Esophagus squamous epithelium (tissue), 5 donors: ENCODE data around the gene PIK3CB. TPM values are rescaled to one million over a fixed set of nuclear protein-coding genes. Genes with fewer than 3 reads are reported as not detected.
A peak's percentile ranks its signal among the peaks of the same experiment; 100 is the strongest.
"Not testable (repeated sequence)": the region's sequence is repeated elsewhere in the genome, so short reads cannot be mapped to it uniquely, and the experiment has no call there.

Experiments
- DNase-seq: peaks from one replicate; lab custom pipeline; 2025; lab: John Stamatoyannopoulos, UW
- H3K27ac ChIP-seq, 4 donors: fragments of 200-600 bp; sonication (generic); one replicate each; pipeline ENCODE4 v1.5.1; 2016 to 2019; ENCODE audit warnings: mild to moderate bottlenecking in 1 of 4
- H3K27me3 ChIP-seq, 4 donors: fragments of 200-600 bp; sonication (generic); 1 replicate in 3 of 4; 2 replicates in 1 of 4; pipeline versions ENCODE4 v1.5.1 to v1.6.0; 2017 to 2021; ENCODE audit warnings: antibody characterized with exemption in 1 of 4
- H3K36me3 ChIP-seq, 3 donors: fragments of 200-600 bp; sonication (generic); one replicate each; pipeline ENCODE4 v1.5.1; 2016 to 2019
- H3K4me1 ChIP-seq, 3 donors: fragments of 200-600 bp; sonication (generic); one replicate each; pipeline ENCODE4 v1.5.1; 2017 to 2019
- H3K4me3 ChIP-seq, 4 donors: fragments of 200-600 bp; sonication (generic); 1 replicate in 3 of 4; 2 replicates in 1 of 4; pipeline ENCODE4 v1.5.1; 2016 to 2019; ENCODE audit warnings: mild to moderate bottlenecking in 2 of 4, moderate library complexity in 1 of 4
- H3K9me3 ChIP-seq, 3 donors: fragments of 200-600 bp; sonication (generic); one replicate each; pipeline ENCODE4 v1.5.1; 2016 to 2019
- POLR2A ChIP-seq, 4 donors: fragments of 450-650 bp; IDR thresholded peaks; one replicate each; pipeline ENCODE4 v1.6.1; 2017; ENCODE audit warnings: antibody characterized with exemption in 4 of 4, mild to moderate bottlenecking in 4 of 4, moderate library complexity in 3 of 4
- WGBS, 2 donors: methylation state at CpG; one replicate each; pipeline ENCODE4 v1.1.5; 2018; 5-methylcytosine and 5-hydroxymethylcytosine counted together
- intact Hi-C: fragments of 100-400 bp; cut with DNase I; formaldehyde crosslinking; loops from one replicate; pipeline ENCODE4 v1.15.0; 2022
- total RNA-seq, 4 donors: library from RNA; depleted of rRNA; stranded (reverse); fragments of >200 nt; gene quantifications; one replicate each; pipeline ENCODE4 v1.1.0, GENCODE V29; 2016
- TF ChIP-seq, protein P1 (sequence below), 6 experiments: fragments of 450-650 bp in 4 of 6; fragments of 200-600 bp in 2 of 6; sonication (generic) in 2 of 6; IDR thresholded peaks; one replicate each; pipeline ENCODE4 v1.5.1; 2016 to 2019; ENCODE audit warnings: antibody characterized with exemption in 6 of 6, mild to moderate bottlenecking in 4 of 6, moderate library complexity in 4 of 6
- donor health status: DM: yes; HTN: yes; CAD: no.

PIK3CB gene
- total RNA-seq, 4 donors from 2014 or later: 14.7 to 36.2 (median 28.5) TPM

DNA sequence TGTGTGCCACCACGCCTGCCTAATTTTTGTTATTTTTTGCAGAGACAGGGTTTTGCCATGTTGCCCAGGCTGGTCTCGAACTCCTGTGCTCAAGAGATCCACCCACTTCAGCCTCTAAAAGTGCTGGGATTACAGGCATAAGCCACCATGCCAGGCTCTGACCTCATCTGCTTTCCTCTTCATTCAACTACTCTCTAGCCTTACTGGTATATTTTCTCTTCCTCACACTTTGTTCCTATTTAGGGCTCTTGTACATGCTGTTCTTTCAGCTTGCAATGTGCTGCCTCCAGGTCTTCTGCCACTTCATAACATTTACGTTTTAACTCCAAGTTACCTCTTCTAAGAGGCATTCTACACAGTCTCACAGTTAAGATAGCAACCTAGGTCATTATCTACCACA, 34.9 kb downstream of the PIK3CB start:
- WGBS, 2 donors: 85 to 88% methylated on average over 3 of the region's 3 CpGs
- no peak for TF ChIP-seq POLR2A (IDR thresholded peaks at IDR 0.05)
- TF ChIP-seq, protein P1, sequence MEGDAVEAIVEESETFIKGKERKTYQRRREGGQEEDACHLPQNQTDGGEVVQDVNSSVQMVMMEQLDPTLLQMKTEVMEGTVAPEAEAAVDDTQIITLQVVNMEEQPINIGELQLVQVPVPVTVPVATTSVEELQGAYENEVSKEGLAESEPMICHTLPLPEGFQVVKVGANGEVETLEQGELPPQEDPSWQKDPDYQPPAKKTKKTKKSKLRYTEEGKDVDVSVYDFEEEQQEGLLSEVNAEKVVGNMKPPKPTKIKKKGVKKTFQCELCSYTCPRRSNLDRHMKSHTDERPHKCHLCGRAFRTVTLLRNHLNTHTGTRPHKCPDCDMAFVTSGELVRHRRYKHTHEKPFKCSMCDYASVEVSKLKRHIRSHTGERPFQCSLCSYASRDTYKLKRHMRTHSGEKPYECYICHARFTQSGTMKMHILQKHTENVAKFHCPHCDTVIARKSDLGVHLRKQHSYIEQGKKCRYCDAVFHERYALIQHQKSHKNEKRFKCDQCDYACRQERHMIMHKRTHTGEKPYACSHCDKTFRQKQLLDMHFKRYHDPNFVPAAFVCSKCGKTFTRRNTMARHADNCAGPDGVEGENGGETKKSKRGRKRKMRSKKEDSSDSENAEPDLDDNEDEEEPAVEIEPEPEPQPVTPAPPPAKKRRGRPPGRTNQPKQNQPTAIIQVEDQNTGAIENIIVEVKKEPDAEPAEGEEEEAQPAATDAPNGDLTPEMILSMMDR (IDR thresholded peaks at IDR 0.05): no peak
- Histone ChIP-seq H3K4me1 (peaks cover 0 to 5% (median 3%) of the 10 kb centered on the region in 3 donors), H3K4me3 (no peak overlapping the region), H3K9me3 (no peaks in the 10 kb centered on the region), H3K27ac (no peak overlapping the region), H3K27me3 (no peaks in the 10 kb centered on the region), H3K36me3 (peaks cover 0 to 10% (median 0%) of the 10 kb centered on the region in 3 donors)
- DNase-seq: no peak
- intact Hi-C loops: no loop called here

DNA sequence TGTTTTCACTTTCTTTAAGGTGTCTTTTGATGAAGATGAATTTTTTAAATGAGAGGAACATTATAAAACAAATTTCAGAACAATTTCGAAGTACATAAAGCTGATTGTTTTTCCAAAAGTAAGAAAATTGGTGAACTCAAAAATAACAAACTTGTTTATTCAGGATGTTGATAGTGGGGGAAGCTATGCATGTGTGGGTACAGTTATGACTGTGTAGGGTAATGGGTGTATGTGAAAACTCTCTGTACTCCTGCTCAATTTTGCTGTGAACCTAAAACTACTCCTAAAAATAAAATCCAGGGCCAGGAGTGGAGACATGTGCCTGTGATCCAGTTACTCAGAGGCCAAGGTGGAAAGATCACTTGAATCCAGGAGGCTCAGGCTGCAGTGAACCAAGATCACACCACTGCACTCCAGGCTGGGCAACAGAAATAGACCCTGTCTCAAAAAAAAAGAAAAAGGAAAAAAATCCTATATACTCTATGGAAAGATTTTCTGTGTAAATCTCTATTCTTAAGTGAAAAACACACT, 37.2 kb downstream of the PIK3CB start:
- Histone ChIP-seq H3K36me3 (peaks cover 0 to 33% (median 11%) of the 10 kb centered on the region in 3 donors), H3K27me3 (no peaks in the 10 kb centered on the region), H3K27ac (no peak overlapping the region), H3K4me1 (no peaks in the 10 kb centered on the region), H3K9me3 (no peaks in the 10 kb centered on the region), H3K4me3 (no peak overlapping the region)
- TF ChIP-seq POLR2A (IDR thresholded peaks at IDR 0.05): no peak
- TF ChIP-seq, protein P1 (IDR thresholded peaks at IDR 0.05): no peak
- no peak for DNase-seq
- 81% methylated on average over 1 of the region's 1 CpG for WGBS, 2 donors
- intact Hi-C loops: no loop called here

DNA sequence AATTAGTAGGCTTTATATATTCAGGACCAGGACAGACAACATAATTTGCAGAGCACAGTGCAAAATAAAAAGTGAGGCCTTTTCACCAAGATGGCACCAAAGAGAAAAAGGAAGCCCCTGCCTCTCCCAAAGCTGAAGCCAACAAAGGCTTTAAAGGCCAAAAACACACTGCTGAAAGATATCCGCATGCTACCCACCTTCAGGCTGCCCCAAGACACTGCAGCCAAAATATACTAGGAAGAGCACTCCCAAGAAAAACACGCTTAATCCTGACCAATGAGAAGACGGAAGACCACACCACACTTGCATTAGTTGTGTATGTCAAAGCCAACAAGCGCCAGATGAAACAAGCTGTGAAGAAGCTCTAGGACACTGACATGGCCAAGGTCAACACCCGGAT, 38.0 kb downstream of the PIK3CB start:
- intact Hi-C loops: no loop called here
- WGBS, 2 donors: 87 to 93% methylated on average over 5 of the region's 5 CpGs
- TF ChIP-seq, protein P1 (IDR thresholded peaks at IDR 0.05): no peak
- TF ChIP-seq POLR2A (IDR thresholded peaks at IDR 0.05): no peak
- no peak for DNase-seq
- H3K36me3 ChIP-seq: peaks cover 0 to 40% (median 11%) of the 10 kb centered on the region in 3 donors
- H3K9me3 ChIP-seq: no peaks in the 10 kb centered on the region
- H3K27ac ChIP-seq: no peak overlapping the region
- no peak overlapping the region for H3K4me3 ChIP-seq
- no peaks in the 10 kb centered on the region for H3K4me1 ChIP-seq
- H3K27me3 ChIP-seq: no peaks in the 10 kb centered on the region

DNA sequence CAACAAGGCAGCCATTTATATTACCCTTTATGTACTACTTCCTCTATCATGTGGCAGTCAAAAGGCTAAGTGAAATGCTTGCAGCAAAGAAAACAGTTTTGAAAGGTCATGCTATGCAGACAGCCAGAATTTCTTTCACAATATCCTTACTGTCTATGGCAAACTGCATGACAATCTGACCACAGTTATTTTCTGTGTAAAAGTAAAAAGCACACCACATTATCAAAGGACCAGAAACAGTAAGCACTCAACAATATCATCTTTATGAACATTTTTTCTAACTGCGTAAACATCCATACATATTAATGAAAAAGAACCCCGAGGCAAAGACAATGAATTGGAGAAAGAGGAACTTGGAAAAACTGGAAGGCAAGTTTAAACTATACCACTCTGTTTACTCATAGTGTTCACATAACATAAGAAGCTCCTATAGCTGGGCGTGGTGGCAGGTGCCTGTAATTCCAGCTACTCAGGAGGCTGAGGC, 47.9 kb downstream of the PIK3CB start:
- H3K4me1 ChIP-seq: peaks cover 0 to 20% (median 0%) of the 10 kb centered on the region in 3 donors
- H3K27ac ChIP-seq: peak overlapping the region in 3 of 4 donors; percentile 25 to 58 (median 26)
- no peaks in the 10 kb centered on the region for H3K9me3 ChIP-seq
- peaks cover 0 to 29% (median 0%) of the 10 kb centered on the region in 3 donors for H3K36me3 ChIP-seq
- 19 to 41% methylated on average over 3 of the region's 3 CpGs for WGBS, 2 donors
- intact Hi-C loops: no loop called here
- TF ChIP-seq, protein P1 (IDR thresholded peaks at IDR 0.05): no peak
- no peak for TF ChIP-seq POLR2A (IDR thresholded peaks at IDR 0.05)
- no peaks in the 10 kb centered on the region for H3K27me3 ChIP-seq
- no peak overlapping the region for H3K4me3 ChIP-seq
- no peak for DNase-seq

DNA sequence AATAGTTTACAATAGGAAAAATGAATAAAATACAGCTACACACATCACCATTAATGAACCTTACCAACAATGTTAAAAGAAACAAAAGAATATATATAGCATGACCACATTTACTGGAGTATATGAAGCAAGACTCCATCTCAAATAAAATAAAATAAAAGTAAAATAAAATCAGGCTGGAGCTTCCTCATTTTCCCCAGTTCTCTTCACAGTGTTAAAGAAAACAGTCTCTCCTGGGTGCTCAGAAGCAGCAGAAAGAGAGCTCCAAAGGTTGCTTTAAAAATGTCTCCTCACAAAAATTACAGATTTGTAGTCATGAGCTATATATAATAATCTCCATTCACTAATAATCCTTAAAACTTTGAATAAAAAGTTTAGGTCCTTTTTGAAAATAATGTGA, 48.8 kb downstream of the PIK3CB start:
- Histone ChIP-seq H3K4me3 (no peak overlapping the region), H3K36me3 (peaks cover 0 to 21% (median 0%) of the 10 kb centered on the region in 3 donors), H3K9me3 (no peaks in the 10 kb centered on the region), H3K27ac (peak overlapping the region in 2 of 4 donors; percentile 26 to 58), H3K27me3 (no peaks in the 10 kb centered on the region), H3K4me1 (peaks cover 0 to 25% (median 0%) of the 10 kb centered on the region in 3 donors)
- TF ChIP-seq, protein P1 (IDR thresholded peaks at IDR 0.05): no peak
- no peak for TF ChIP-seq POLR2A (IDR thresholded peaks at IDR 0.05)
- intact Hi-C loops: no loop called here
- DNase-seq: no peak

DNA sequence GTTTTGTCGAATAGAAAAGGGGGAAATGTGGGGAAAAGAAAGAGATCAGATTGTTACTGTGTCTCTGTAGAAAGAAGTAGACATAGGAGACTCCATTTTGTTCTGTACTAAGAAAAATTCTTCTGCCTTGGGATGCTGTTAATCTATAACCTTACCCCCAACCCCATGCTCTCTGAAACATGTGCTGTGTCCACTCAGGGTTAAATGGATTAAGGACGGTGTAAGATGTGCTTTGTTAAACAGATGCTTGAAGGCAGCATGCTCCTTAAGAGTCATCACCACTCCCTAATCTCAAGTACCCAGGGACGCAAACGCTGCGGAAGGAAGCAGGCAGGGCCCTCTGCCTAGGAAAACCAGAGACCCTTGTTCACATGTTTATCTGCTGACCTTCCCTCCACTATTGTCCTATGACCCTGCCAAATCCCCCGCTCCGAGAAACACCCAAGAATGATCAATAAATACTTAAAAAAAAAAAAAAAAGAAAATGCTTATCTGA, 49.3 kb downstream of the PIK3CB start:
- DNase-seq, H3K27me3 ChIP-seq, H3K4me3 ChIP-seq, H3K9me3 ChIP-seq, intact Hi-C loops, H3K27ac ChIP-seq: not testable (repeated sequence)
- 73 to 93% methylated on average over 3 to 7 of the region's 7 CpGs for WGBS, 2 donors
- H3K4me1 ChIP-seq: peaks cover 0 to 25% (median 0%) of the 10 kb centered on the region in 3 donors
- H3K36me3 ChIP-seq: peaks cover 0 to 17% (median 0%) of the 10 kb centered on the region in 3 donors
